HFFc6 (cell line): ENCODE measurements around the gene KLHDC9. TPM values are rescaled to one million over a fixed set of nuclear protein-coding genes. Genes with fewer than 3 reads are reported as not detected.
A peak's percentile ranks its signal among the peaks of the same experiment; 100 is the strongest.

Experiments
- DNase-seq: peaks from one replicate; pipeline ENCODE4 v3.0.0-alpha.2; 2018
- H3K27ac Mint-ChIP-seq: 2 replicates; pipeline ENCODE4 v1.8.0; 2020; ENCODE audit warnings: mild to moderate bottlenecking, mixed read lengths
- H3K27me3 Mint-ChIP-seq: 2 replicates; pipeline ENCODE4 v1.8.0; 2021; ENCODE audit warnings: mild to moderate bottlenecking, moderate library complexity, mixed read lengths; ENCODE audit not compliant: insufficient read depth
- H3K36me3 Mint-ChIP-seq: 2 replicates; pipeline ENCODE4 v1.8.0; 2021; ENCODE audit warnings: low read depth, mixed read lengths
- H3K4me1 Mint-ChIP-seq: 2 replicates; pipeline ENCODE4 v1.8.0; 2020; ENCODE audit warnings: low read depth, mixed read lengths
- H3K4me3 Mint-ChIP-seq: 2 replicates; pipeline ENCODE4 v1.8.0; 2020; ENCODE audit warnings: mild to moderate bottlenecking, moderate library complexity, mixed read lengths
- H3K9me3 Mint-ChIP-seq: 2 replicates; pipeline ENCODE4 v1.8.0; 2020; ENCODE audit warnings: mild to moderate bottlenecking, mixed read lengths
- CTCF ChIP-seq: fragments of 200-600 bp; sonication (generic); IDR thresholded peaks from 2 replicates; pipeline ENCODE4 v1.5.0; 2021; ENCODE audit warnings: antibody characterized with exemption, mild to moderate bottlenecking
- total RNA-seq, 6 experiments: library from RNA; stranded (reverse); fragmentation: NEBNext Ultra II Directional; extraction: Animal tissue kit (Norgen Biotek cat#: 25700); gene quantifications; 2 replicates in 1 of 6; 3 replicates in 5 of 6; pipeline ENCODE4 v1.2.3, GENCODE V29; 2021

KLHDC9 gene
- total RNA-seq, 6 experiments from 2014 or later: 1.3 to 2.7 (median 2.1) TPM

GRCh38 chr1:161082996-161083747 lies 15.0 kb upstream of the KLHDC9 start:
- Mint-ChIP-seq H3K36me3 (no peaks in the 10 kb centered on the region), H3K4me3 (no peak overlapping the region), H3K9me3 (no peaks in the 10 kb centered on the region), H3K27ac (peak overlapping the region; percentile 93), H3K4me1 (peaks cover 76% of the 10 kb centered on the region), H3K27me3 (no peaks in the 10 kb centered on the region; the same call in 1 of the 2 replicates)
- no peak for TF ChIP-seq CTCF
- peak; percentile 89 for DNase-seq

GRCh38 chr1:161083748-161084596 lies 14.2 kb upstream of the KLHDC9 start:
- H3K27ac Mint-ChIP-seq: peak overlapping the region; percentile 93
- H3K27me3 Mint-ChIP-seq: no peaks in the 10 kb centered on the region; the same call in 1 of the 2 replicates
- no peak for TF ChIP-seq CTCF
- H3K4me1 Mint-ChIP-seq: peaks cover 84% of the 10 kb centered on the region
- no peaks in the 10 kb centered on the region for H3K9me3 Mint-ChIP-seq
- H3K4me3 Mint-ChIP-seq: no peak overlapping the region
- H3K36me3 Mint-ChIP-seq: no peaks in the 10 kb centered on the region
- DNase-seq: no peak

GRCh38 chr1:161084597-161084988 lies 13.6 kb upstream of the KLHDC9 start:
- Mint-ChIP-seq H3K4me3 (no peak overlapping the region), H3K36me3 (no peaks in the 10 kb centered on the region), H3K9me3 (no peaks in the 10 kb centered on the region), H3K27me3 (no peaks in the 10 kb centered on the region; the same call in 1 of the 2 replicates), H3K4me1 (peaks cover 86% of the 10 kb centered on the region), H3K27ac (peak overlapping the region; percentile 93)
- DNase-seq: no peak
- no peak for TF ChIP-seq CTCF

GRCh38 chr1:161085165-161085564 lies 13.0 kb upstream of the KLHDC9 start:
- no peaks in the 10 kb centered on the region for H3K36me3 Mint-ChIP-seq
- H3K27me3 Mint-ChIP-seq: no peaks in the 10 kb centered on the region; the same call in 1 of the 2 replicates
- no peak for DNase-seq
- TF ChIP-seq CTCF: no peak
- H3K27ac Mint-ChIP-seq: peak overlapping the region; percentile 81
- H3K4me1 Mint-ChIP-seq: peaks cover 82% of the 10 kb centered on the region
- H3K9me3 Mint-ChIP-seq: no peaks in the 10 kb centered on the region
- no peak overlapping the region for H3K4me3 Mint-ChIP-seq

GRCh38 chr1:161086457-161086856 lies 11.7 kb upstream of the KLHDC9 start:
- Mint-ChIP-seq H3K9me3 (no peaks in the 10 kb centered on the region), H3K4me3 (no peak overlapping the region), H3K27ac (no peak overlapping the region), H3K4me1 (peaks cover 69% of the 10 kb centered on the region), H3K36me3 (no peaks in the 10 kb centered on the region), H3K27me3 (no peaks in the 10 kb centered on the region; the same call in 1 of the 2 replicates)
- TF ChIP-seq CTCF: no peak
- no peak for DNase-seq
